Peyer's patch (tissue), 4 donors: Measurements from ENCODE around the gene TGFBI. TPM values are rescaled to one million over a fixed set of nuclear protein-coding genes. Genes with fewer than 3 reads are reported as not detected.

Source experiments
- DNase-seq, 3 donors: peaks; one replicate each; pipeline ENCODE4 v3.0.0-alpha.2; 2017 to 2019
- H3K27ac ChIP-seq, 4 donors: fragments of 200-600 bp; sonication (generic); one replicate each; pipeline ENCODE4 v1.5.1; 2016 to 2019
- H3K27me3 ChIP-seq, 2 donors: fragments of 200-600 bp; sonication (generic); one replicate each; pipeline ENCODE4 v1.5.1; 2019
- H3K36me3 ChIP-seq, 3 donors: fragments of 200-600 bp; sonication (generic); one replicate each; pipeline ENCODE4 v1.5.1; 2016 to 2019
- H3K4me1 ChIP-seq, 4 donors: fragments of 200-600 bp; sonication (generic); one replicate each; pipeline ENCODE4 v1.5.1; 2016 to 2019
- H3K4me3 ChIP-seq, 4 donors: fragments of 200-600 bp; sonication (generic); 1 replicate in 3 of 4; 2 replicates in 1 of 4; pipeline ENCODE4 v1.5.1; 2016 to 2019; ENCODE audit warnings: mild to moderate bottlenecking in 1 of 4
- H3K9me3 ChIP-seq, 4 donors: fragments of 200-600 bp; sonication (generic); one replicate each; pipeline ENCODE4 v1.5.1; 2016 to 2019; ENCODE audit warnings: mild to moderate bottlenecking in 1 of 4
- CTCF ChIP-seq, 6 experiments: fragments of 450-650 bp in 4 of 6; fragments of 200-600 bp in 2 of 6; sonication (generic) in 1 of 6; IDR thresholded peaks; one replicate each; pipeline ENCODE4 v1.5.1; 2017 to 2019; ENCODE audit warnings: antibody characterized with exemption in 6 of 6, mild to moderate bottlenecking in 3 of 6, moderate library complexity in 1 of 6
- POLR2A ChIP-seq, 2 donors: fragments of 450-650 bp; IDR thresholded peaks; one replicate each; pipeline ENCODE4 v1.5.1; 2017; ENCODE audit warnings: antibody characterized with exemption in 2 of 2, mild to moderate bottlenecking in 2 of 2, moderate library complexity in 2 of 2
- total RNA-seq, 4 donors: library from RNA; depleted of rRNA; stranded (reverse); fragments of >200 nt; gene quantifications; one replicate each; pipeline ENCODE4 v1.1.0, GENCODE V29; 2016

TGFBI gene
- total RNA-seq, 4 donors from 2014 or later: 17.5 to 56.9 (median 26.3) TPM

DNA sequence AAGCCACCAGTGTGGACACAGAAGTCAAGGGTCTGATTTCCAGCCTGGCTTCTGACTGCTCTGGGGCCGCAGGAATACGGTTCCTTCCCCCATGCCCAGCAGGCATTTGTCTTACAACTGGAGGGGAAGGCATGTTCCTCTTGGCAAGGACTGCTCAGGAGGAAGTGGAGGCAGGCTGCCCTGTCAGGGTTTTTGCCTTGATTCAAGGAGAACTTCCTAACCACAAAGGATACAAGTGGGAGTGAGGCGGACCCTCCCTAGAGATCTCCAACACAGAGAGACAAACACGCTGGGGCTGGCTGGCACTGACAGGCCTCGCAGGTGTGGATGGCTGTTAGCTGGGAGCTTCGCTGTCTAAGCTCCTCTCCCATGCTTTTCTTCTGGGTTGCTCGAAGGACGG lies 19.1 kb downstream of the TGFBI start:
- no peaks in the 10 kb centered on the region for H3K9me3 ChIP-seq
- no peak overlapping the region for H3K4me3 ChIP-seq
- TF ChIP-seq POLR2A (IDR thresholded peaks at IDR 0.05) (no peak), CTCF (IDR thresholded peaks at IDR 0.05) (no peak)
- no peaks in the 10 kb centered on the region for H3K27me3 ChIP-seq
- peaks cover 0 to 6% (median 0%) of the 10 kb centered on the region in 3 donors for H3K36me3 ChIP-seq
- H3K4me1 ChIP-seq: peaks cover 0 to 2% (median 0%) of the 10 kb centered on the region in 4 donors
- peak in 1 of 3 donors; percentile 52 for DNase-seq
- H3K27ac ChIP-seq: no peak overlapping the region

DNA sequence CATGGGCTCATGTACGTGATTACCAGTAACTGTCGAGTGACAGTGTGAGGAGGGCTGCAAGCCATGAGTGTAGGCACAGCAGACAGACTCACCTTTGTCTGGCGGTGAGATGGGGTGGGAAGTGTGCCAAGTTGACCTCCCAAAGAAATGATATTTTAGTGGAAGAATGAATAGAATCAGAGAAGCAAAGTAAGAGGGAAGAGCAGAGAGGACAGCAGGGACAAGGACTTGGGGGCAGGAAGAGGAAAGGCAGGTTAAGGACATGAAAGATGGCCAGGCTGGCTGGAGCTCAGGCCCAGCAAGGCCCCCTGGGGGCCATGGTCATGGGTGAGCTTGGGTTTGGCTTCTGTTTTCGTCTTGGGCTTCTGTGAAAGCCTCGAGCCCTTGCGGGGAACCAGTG lies 20.2 kb downstream of the TGFBI start:
- Histone ChIP-seq H3K27ac (no peak overlapping the region), H3K9me3 (no peaks in the 10 kb centered on the region), H3K4me1 (peaks cover 0 to 10% (median 0%) of the 10 kb centered on the region in 4 donors), H3K27me3 (no peaks in the 10 kb centered on the region), H3K36me3 (peaks cover 0 to 6% (median 0%) of the 10 kb centered on the region in 3 donors), H3K4me3 (no peak overlapping the region)
- TF ChIP-seq CTCF (IDR thresholded peaks at IDR 0.05) (no peak), POLR2A (IDR thresholded peaks at IDR 0.05) (no peak)
- DNase-seq: no peak

DNA sequence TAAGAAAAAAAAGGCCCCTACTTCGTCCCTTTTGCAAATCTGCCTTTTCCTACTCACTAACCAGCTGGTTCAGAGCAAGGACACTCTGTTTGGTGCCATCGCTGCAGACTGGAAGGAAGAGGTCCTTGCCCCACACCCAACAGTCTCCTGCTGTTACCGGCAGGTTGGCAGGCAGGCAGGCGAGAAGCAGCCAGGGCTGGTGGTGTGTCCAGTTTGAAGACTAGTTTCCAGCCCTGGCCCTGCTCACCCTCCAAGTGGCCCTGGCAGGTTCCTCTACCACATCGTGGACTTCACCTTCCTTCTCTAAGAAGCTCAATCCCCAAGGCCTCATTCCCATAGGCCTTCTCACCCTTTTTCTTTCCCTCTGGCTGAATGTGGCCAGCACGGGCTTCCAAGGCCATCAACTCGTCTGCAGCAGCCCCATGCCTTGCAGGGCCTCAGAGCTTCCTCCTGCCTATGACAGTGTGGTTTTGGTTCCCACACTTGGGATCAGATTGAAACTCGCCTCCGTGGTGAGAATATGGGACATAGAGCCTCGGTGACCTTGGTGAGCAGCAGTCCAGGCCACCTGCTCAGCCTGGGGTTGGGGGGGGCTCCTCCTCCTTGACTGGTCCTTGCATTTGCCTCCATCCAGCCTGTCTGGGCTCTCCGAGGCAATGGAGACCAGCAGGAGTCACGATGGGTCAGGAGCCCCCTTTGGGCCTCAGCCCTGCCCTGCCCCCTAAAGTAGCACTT lies 22.9 kb downstream of the TGFBI start:
- Histone ChIP-seq H3K9me3 (no peaks in the 10 kb centered on the region), H3K36me3 (peaks cover 0 to 6% (median 0%) of the 10 kb centered on the region in 3 donors), H3K27ac (no peak overlapping the region), H3K27me3 (no peaks in the 10 kb centered on the region), H3K4me1 (peaks cover 0 to 20% (median 0%) of the 10 kb centered on the region in 4 donors), H3K4me3 (no peak overlapping the region)
- peak in 1 of 3 donors; percentile 29 for DNase-seq
- TF ChIP-seq CTCF (IDR thresholded peaks at IDR 0.05) (no peak), POLR2A (IDR thresholded peaks at IDR 0.05) (no peak)

- no peaks in the 10 kb centered on the region for H3K9me3 ChIP-seq
- peaks cover 0 to 6% (median 0%) of the 10 kb centered on the region in 3 donors for H3K36me3 ChIP-seq
- peak in 1 of 3 donors; percentile 44 for DNase-seq
- H3K4me3 ChIP-seq: no peak overlapping the region
- H3K27ac ChIP-seq: peak overlapping the region in 2 of 4 donors; percentile 62 to 67
- H3K4me1 ChIP-seq: peaks cover 0 to 31% (median 0%) of the 10 kb centered on the region in 4 donors
- no peaks in the 10 kb centered on the region for H3K27me3 ChIP-seq
- TF ChIP-seq POLR2A (IDR thresholded peaks at IDR 0.05) (no peak), CTCF (IDR thresholded peaks at IDR 0.05) (no peak)
Observed at GRCh38 chr5:136052692-136053335, 24.0 kb downstream of the TGFBI start.

- peak in 1 of 3 donors; percentile 53 for DNase-seq
- no peaks in the 10 kb centered on the region for H3K9me3 ChIP-seq
- no peaks in the 10 kb centered on the region for H3K27me3 ChIP-seq
- peaks cover 0 to 6% (median 0%) of the 10 kb centered on the region in 3 donors for H3K36me3 ChIP-seq
- H3K4me1 ChIP-seq: peaks cover 0 to 37% (median 0%) of the 10 kb centered on the region in 4 donors
- no peak overlapping the region for H3K4me3 ChIP-seq
- H3K27ac ChIP-seq: peak overlapping the region in 3 of 4 donors; percentile 7 to 67 (median 62)
- TF ChIP-seq CTCF (IDR thresholded peaks at IDR 0.05) (no peak), POLR2A (IDR thresholded peaks at IDR 0.05) (no peak)
Observed at GRCh38 chr5:136053336-136054141, 24.8 kb downstream of the TGFBI start.
